ENCODE data around the gene NCSTN. TPM values are rescaled to one million over a fixed set of nuclear protein-coding genes. Genes with fewer than 3 reads are reported as not detected.

The NCSTN gene
- total RNA-seq, 1 experiment from 2014 or later: 67.8 TPM

DNA sequence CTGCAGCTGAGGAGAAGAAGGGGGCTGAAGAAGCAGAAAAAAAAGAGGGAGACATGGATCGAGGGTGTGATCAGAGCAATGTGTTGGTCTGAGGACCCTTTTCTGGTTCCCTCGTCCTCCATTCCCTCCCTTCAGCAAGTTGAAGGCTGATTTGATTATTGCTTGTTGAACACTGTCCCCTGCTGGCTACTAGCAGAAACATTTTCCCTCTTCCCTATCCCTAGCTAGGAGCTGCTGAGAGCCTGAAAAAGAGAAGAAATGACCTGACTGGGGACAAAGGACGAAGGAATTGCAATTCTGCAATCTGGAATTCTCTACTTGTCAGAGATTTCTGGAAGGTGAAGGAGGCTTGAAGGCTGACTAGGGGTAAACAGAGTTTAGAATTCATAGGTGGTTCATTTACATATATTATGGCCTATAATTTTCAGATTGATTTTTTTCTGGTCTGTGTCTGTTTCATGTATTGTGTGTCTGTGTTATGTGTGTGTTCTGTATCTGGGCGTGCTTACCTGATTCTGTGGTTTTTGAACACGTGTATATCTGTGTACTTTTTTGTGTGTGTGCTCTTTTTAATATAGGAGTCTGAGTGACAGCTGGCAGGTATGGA is 33.4 kb downstream of the NCSTN start:
- Histone ChIP-seq H3K27ac (ENCODE audit: insufficient read length, low read depth, low read length) (no peak overlapping the region), H4K20me1 (ENCODE audit: control insufficient read depth, insufficient read depth, insufficient read length) (no peaks in the 10 kb centered on the region), H3K23ac (ENCODE audit: insufficient read length, low read depth, low read length) (no peak overlapping the region), H3K18ac (ENCODE audit: insufficient read length, low read depth, low read length) (no peak overlapping the region), H3K9ac (ENCODE audit: extremely low read depth, insufficient read length, low read length) (no peak overlapping the region), H4K91ac (ENCODE audit: insufficient read length, low read depth, low read length) (no peak overlapping the region), H3T11ph (ENCODE audit: low read length) (no peak overlapping the region), H2BK120ac (ENCODE audit: low read depth, low read length, poor library complexity, severe bottlenecking) (no peak overlapping the region), H2BK15ac (ENCODE audit: low read depth, low read length) (no peak overlapping the region), H3K14ac (ENCODE audit: insufficient read depth, low read length) (peak overlapping the region; percentile 34; the same call in 1 of the 2 replicates), H3K79me2 (ENCODE audit: insufficient read depth, low read length) (no peaks in the 10 kb centered on the region), H2BK12ac (ENCODE audit: insufficient read length, low read depth, low read length) (no peak overlapping the region), H2BK5ac (ENCODE audit: insufficient read length, low read length) (no peak overlapping the region), H3K56ac (ENCODE audit: insufficient read length, low read depth, low read length) (no peak overlapping the region), H3K27me3 (ENCODE audit: insufficient read depth, low read length) (no peaks in the 10 kb centered on the region), H3K23me2 (ENCODE audit: insufficient read length, low read depth, low read length, poor library complexity, severe bottlenecking) (peaks cover 7% of the 10 kb centered on the region), H4K8ac (replicated peaks; ENCODE audit: insufficient read length, low read depth, low read length) (no peak overlapping the region), H3K4me1 (ENCODE audit: insufficient read depth, low read length) (peaks cover 20% of the 10 kb centered on the region), H3K9me3 (ENCODE audit: control insufficient read depth, low read depth, low read length) (no peaks in the 10 kb centered on the region), H3K79me1 (ENCODE audit: insufficient read depth, low read depth, low read length, poor library complexity, severe bottlenecking) (no peaks in the 10 kb centered on the region), H4K5ac (ENCODE audit: insufficient read length, low read depth, low read length) (no peak overlapping the region), H2AK5ac (ENCODE audit: insufficient read length, low read length) (no peak overlapping the region), H3K4me2 (ENCODE audit: insufficient read depth, insufficient read length, low read length) (peak overlapping the region; percentile 3), H2BK20ac (ENCODE audit: low read depth, low read length, poor library complexity, severe bottlenecking) (no peak overlapping the region), H3K4ac (ENCODE audit: low read depth, low read length) (no peak overlapping the region), H2AFZ (ENCODE audit: low read length) (no peak overlapping the region)
- H3K4me1 Mint-ChIP-seq: peaks cover 42 to 47% of the 10 kb centered on the region in 2 experiments
- no CpG with 5 or more reads among the region's 5 CpGs for WGBS (ENCODE audit: extremely low coverage, insufficient read length, low lambda C conversion rate)
- H3K27me3 Mint-ChIP-seq (ENCODE audit: low read depth): no peaks in the 10 kb centered on the region
- peak overlapping the region; percentile 44 to 61; a peak in 3 of 5 replicates for H3K4me3 Mint-ChIP-seq
- TF ChIP-seq, protein P1, sequence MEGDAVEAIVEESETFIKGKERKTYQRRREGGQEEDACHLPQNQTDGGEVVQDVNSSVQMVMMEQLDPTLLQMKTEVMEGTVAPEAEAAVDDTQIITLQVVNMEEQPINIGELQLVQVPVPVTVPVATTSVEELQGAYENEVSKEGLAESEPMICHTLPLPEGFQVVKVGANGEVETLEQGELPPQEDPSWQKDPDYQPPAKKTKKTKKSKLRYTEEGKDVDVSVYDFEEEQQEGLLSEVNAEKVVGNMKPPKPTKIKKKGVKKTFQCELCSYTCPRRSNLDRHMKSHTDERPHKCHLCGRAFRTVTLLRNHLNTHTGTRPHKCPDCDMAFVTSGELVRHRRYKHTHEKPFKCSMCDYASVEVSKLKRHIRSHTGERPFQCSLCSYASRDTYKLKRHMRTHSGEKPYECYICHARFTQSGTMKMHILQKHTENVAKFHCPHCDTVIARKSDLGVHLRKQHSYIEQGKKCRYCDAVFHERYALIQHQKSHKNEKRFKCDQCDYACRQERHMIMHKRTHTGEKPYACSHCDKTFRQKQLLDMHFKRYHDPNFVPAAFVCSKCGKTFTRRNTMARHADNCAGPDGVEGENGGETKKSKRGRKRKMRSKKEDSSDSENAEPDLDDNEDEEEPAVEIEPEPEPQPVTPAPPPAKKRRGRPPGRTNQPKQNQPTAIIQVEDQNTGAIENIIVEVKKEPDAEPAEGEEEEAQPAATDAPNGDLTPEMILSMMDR (conservative IDR thresholded peaks at IDR 0.05): peak; percentile 98
- peak; percentile 73 for DNase-seq
- H3K9me3 Mint-ChIP-seq: no peaks in the 10 kb centered on the region; a peak in 1 of 5 replicates
- H3K36me3 Mint-ChIP-seq (ENCODE audit: insufficient read depth in 1 of 3, low read depth in 3 of 3): no peaks in the 10 kb centered on the region
- H3K27ac Mint-ChIP-seq: peak overlapping the region in 1 of 3 experiments; percentile 97; a peak in 2 of 7 replicates

Measured in H9 (cell line).